Prostate gland (tissue), 2 donors: Measurements from ENCODE around the gene KCNG3.

Experiments
- CTCF ChIP-seq, 4 experiments: fragments of 200-600 bp in 2 of 4; fragments of 450-650 bp in 2 of 4; sonication (generic) in 2 of 4; IDR thresholded peaks; 1 replicate in 3 of 4; 2 replicates in 1 of 4; pipeline ENCODE4 v1.5.1; 2016 to 2019; ENCODE audit warnings: antibody characterized with exemption in 4 of 4, mild to moderate bottlenecking in 2 of 4, moderate library complexity in 2 of 4
- POLR2A ChIP-seq: fragments of 450-650 bp; IDR thresholded peaks from one replicate; pipeline ENCODE4 v1.6.1; 2016; ENCODE audit warnings: antibody characterized with exemption, mild to moderate bottlenecking
- POLR2AphosphoS5 ChIP-seq: sonication (generic); formaldehyde crosslinking; IDR thresholded peaks from one replicate; pipeline ENCODE4 v1.6.1; 2017; ENCODE audit warnings: antibody characterized with exemption

- TF ChIP-seq CTCF (IDR thresholded peaks at IDR 0.05) (no peak), POLR2A (no peak), POLR2AphosphoS5 (no peak)
These were observed 16.9 kb upstream of the KCNG3 start for GRCh38 chr2:42510608-42511243.
